HG03095 (cell line): ENCODE results near the gene ALDOB.
"Not testable (repeated sequence)": the region's sequence is repeated elsewhere in the genome, so short reads cannot be mapped to it uniquely, and the experiment has no call there.

Experiments
- ATAC-seq: cut with Tn5 transposase; IDR thresholded peaks from one replicate; pipeline ENCODE4 v1.9.1; 2021; ENCODE audit warnings: moderate library complexity; ENCODE audit not compliant: unreplicated experiment

The ALDOB gene

GRCh38 chr9:101388507-101388993, 47.0 kb downstream of the ALDOB start:
- ATAC-seq = no peak

- ATAC-seq = no peak
Observed at GRCh38 chr9:101387871-101388506, 47.6 kb downstream of the ALDOB start.

GRCh38 chr9:101384873-101385536, 50.6 kb downstream of the ALDOB start, which contains the start of gene BAAT:
Gene BAAT (minus strand): TSS chr9:101385006. CDS start chr9:101371404, 13,602 bp downstream.
- not testable (repeated sequence) for ATAC-seq

DNA sequence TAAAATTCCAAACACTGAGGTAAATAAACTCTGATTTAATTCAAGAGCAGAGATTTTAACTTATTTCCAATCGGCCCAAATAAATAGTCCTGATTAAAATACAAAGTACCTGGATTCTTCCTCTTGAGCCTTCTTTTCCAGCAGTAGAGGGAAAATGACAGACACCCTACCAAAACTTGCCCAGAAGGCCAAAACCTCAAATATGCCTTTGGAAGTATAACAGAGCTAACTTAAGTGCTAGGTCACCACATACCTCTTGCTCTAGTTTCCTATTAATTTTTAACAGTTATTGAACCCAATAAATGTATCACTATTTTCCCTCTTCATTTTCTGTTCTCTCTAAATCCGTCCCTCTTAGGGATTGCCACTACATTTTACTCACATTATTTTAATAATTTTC, 52.2 kb downstream of the ALDOB start:
- ATAC-seq = no peak

- no peak for ATAC-seq
Observed at GRCh38 chr9:101381833-101382342, 53.7 kb downstream of the ALDOB start.

- ATAC-seq = no peak
Observed at GRCh38 chr9:101381118-101381517, 54.5 kb downstream of the ALDOB start.

- ATAC-seq = no peak
Observed at GRCh38 chr9:101380295-101380694, 55.3 kb downstream of the ALDOB start.

DNA sequence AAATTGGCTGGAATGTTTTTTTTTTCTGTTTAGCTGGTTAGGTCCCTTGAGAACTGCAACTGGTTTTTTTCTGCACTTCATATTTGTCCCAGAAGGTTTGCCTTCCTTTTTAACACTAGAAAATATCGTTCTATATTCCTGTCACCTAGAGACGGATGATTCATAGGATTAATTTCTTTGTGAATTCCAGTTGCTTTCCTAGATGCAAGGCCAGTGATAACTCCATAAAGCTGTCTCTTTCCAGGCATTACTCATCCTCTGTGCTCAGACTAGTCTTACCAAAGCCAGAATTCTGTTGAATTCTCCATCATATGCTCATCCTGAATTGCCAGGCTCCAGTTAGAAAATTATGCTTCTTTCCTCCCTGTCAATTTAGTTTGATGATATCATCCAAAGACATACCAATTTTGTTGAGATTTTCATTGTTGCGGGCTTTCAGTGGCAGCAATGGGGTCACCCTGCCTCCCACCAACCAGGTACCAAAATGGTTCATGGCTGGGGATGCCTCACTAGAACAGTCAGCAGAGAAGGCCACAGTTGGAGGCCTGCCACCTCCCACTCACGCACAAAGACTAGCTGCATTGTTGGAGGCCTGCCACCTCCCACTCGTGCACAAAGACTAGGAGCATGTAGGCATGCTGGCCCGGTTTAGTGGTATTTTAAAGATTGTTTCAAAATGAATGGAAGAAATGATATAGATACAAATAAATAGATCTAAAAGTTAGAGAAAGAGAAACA, 59.3 kb downstream of the ALDOB start:
- ATAC-seq = no peak

DNA sequence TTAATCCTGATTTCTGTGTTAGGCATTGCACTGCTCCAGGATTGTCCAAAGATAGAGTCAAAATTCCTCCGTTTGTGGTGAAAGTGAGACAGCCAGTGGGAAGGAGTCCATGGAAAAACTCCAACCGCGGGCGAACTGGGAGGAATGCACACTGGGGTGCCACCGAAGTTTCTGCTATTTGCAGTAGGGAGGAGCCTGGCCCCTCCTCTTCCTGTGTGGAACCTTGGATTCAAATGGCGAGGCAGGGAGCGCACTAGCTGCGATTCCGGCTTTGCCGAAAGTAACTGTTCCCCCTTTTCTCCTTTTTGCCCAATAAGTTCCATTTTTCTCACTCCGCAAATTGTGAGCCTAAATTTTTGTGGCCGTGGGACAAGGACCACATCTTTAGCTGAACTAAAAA, 60.0 kb downstream of the ALDOB start:
- no peak for ATAC-seq

DNA sequence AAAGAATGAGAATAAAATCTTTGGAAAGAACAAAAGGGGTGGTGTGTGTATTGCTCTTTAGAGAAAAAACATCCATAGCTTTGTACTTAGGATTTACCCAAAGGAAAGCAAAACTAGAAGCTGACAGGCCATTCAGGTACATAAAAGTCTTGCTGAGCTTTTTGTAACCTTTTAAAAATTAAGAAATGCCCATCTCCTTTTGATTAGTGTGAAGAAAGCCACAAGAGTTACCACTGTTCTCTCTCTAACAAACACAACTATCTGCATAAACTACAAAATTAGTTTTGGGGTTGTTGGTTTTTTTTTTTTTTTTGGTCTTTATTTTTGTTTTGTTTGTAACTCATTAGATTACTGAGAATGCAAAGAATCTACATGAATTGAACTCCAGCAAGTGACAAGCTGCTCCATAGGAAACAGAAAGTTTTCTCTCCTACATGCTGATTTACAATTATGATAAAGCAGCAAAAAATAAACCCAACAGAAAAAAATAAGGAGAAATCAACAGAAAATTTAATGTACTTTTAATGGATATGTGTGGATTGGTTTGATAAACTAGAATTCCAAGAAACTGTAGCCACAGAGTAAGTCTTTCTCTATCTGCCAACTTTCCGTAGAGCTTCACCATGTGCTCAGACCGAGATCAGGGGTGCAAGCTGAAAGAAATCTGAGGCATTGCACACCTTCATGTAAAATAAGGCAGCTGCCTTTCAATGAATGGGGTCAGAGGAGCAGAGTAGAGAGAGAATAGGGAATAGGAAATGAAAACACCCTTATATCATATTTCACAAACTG, 63.1 kb downstream of the ALDOB start:
- ATAC-seq = no peak

GRCh38 chr9:101371813-101372212, 63.8 kb downstream of the ALDOB start:
- no peak for ATAC-seq
